IMR-90 (cell line): ENCODE data around the gene CD300LF. TPM values are rescaled to one million over a fixed set of nuclear protein-coding genes. Genes with fewer than 3 reads are reported as not detected.

Source experiments
- ATAC-seq: fragments of 200-7000 bp; cut with Tn5 transposase; 2 replicates; pipeline ENCODE4 v1.9.1; 2020; ENCODE audit warnings: low read depth, mild to moderate bottlenecking, moderate library complexity
- BruUV-seq: library from RNA; stranded (reverse); fragments of 400-500 nt; replicated peaks from 2 replicates; lab custom pipeline; 2021; lab: Mats Ljungman, UMichigan
- CTCF ChIA-PET: fragments of 300-600 bp; formaldehyde crosslinking; extraction: SDS; loops from one replicate; lab custom pipeline; 2021; ENCODE audit warnings: antibody characterized with exemption; lab: Yijun Ruan, JAX
- POLR2A ChIA-PET: fragments of 300-600 bp; sonication (Branson Sonifier 250); formaldehyde crosslinking; loops from one replicate; lab custom pipeline; 2022; ENCODE audit warnings: antibody characterized with exemption; ENCODE audit not compliant: unreplicated experiment; lab: Charles Lee
- DNase-seq: peaks from one replicate; pipeline ENCODE4 v3.0.0; 2013
- H2AFZ ChIP-seq: replicated peaks from 2 replicates; pipeline ENCODE3; 2013; ENCODE audit warnings: low read length, mild to moderate bottlenecking; ENCODE audit not compliant: poor library complexity
- H2AK5ac ChIP-seq: 2 replicates; pipeline ENCODE4 v1.6.1; 2013; ENCODE audit warnings: low read depth, low read length, inconsistent platforms
- H2AK9ac ChIP-seq: replicated peaks from 2 replicates; pipeline ENCODE3; 2013; ENCODE audit warnings: mild to moderate bottlenecking, low read depth, low read length, moderate library complexity; ENCODE audit not compliant: poor library complexity
- H2BK120ac ChIP-seq: 2 replicates; pipeline ENCODE4 v1.6.1; 2013; ENCODE audit warnings: low read depth, low read length, inconsistent platforms
- H2BK15ac ChIP-seq: 3 replicates; pipeline ENCODE4 v1.6.1; 2013; ENCODE audit warnings: low read depth, low read length, inconsistent platforms
- H2BK20ac ChIP-seq: 2 replicates; pipeline ENCODE4 v1.6.1; 2013; ENCODE audit warnings: low read depth, mild to moderate bottlenecking, inconsistent platforms, low read length, moderate library complexity
- H2BK5ac ChIP-seq: 2 replicates; pipeline ENCODE4 v1.6.1; 2013; ENCODE audit warnings: mild to moderate bottlenecking, low read depth, low read length, inconsistent platforms; ENCODE audit not compliant: poor library complexity, severe bottlenecking
- H3K14ac ChIP-seq: replicated peaks from 2 replicates; pipeline ENCODE4 v1.6.1; 2013; ENCODE audit warnings: low read depth, low read length, inconsistent platforms
- H3K18ac ChIP-seq: 2 replicates; pipeline ENCODE4 v1.6.1; 2013; ENCODE audit warnings: low read depth, low read length, control low read depth
- H3K23ac ChIP-seq: 2 replicates; pipeline ENCODE4 v1.6.1; 2013; ENCODE audit warnings: low read depth, low read length, inconsistent platforms
- H3K27ac ChIP-seq: 2 replicates; pipeline ENCODE4 v1.5.1; 2013; ENCODE audit warnings: mild to moderate bottlenecking, control low read depth, low read length; ENCODE audit not compliant: insufficient read depth
- H3K27me3 ChIP-seq: 2 replicates; pipeline ENCODE4 v1.6.1; 2013; ENCODE audit warnings: low read length; ENCODE audit not compliant: control insufficient read depth, insufficient read depth
- H3K36me3 ChIP-seq: 2 replicates; pipeline ENCODE4 v1.6.1; 2013; ENCODE audit warnings: low read length, mixed read lengths; ENCODE audit not compliant: control insufficient read depth, insufficient read depth
- H3K4ac ChIP-seq: 2 replicates; pipeline ENCODE4 v1.6.1; 2013; ENCODE audit warnings: low read depth, low read length, inconsistent platforms
- H3K4me1 ChIP-seq: 2 replicates; pipeline ENCODE4 v1.6.1; 2013; ENCODE audit warnings: low read length, mixed read lengths; ENCODE audit not compliant: control insufficient read depth, insufficient read depth
- H3K4me2 ChIP-seq: 2 replicates; pipeline ENCODE4 v1.6.1; 2013; ENCODE audit warnings: low read depth, mild to moderate bottlenecking, control low read depth, low read length, moderate library complexity
- H3K4me3 ChIP-seq: 2 replicates; pipeline ENCODE4 v1.5.1; 2013; ENCODE audit warnings: low read depth, mild to moderate bottlenecking, control low read depth, low read length, moderate library complexity; ENCODE audit not compliant: insufficient read depth
- H3K56ac ChIP-seq: 2 replicates; pipeline ENCODE4 v1.6.1; 2013; ENCODE audit warnings: low read length, inconsistent platforms; ENCODE audit not compliant: insufficient read depth; ENCODE audit errors: extremely low read depth
- H3K79me1 ChIP-seq, 2 experiments: 2 replicates each; pipeline ENCODE4 v1.6.1; 2013; ENCODE audit warnings: low read length in 2 of 2, inconsistent platforms in 1 of 2, low read depth in 1 of 2
- H3K9ac ChIP-seq: 2 replicates; pipeline ENCODE4 v1.6.1; 2013; ENCODE audit warnings: low read depth, low read length, control low read depth
- H3K9me1 ChIP-seq: 2 replicates; pipeline ENCODE4 v1.6.1; 2013; ENCODE audit warnings: low read length, inconsistent platforms; ENCODE audit not compliant: insufficient read depth
- H3K9me3 ChIP-seq: 2 replicates; pipeline ENCODE4 v1.6.1; 2013; ENCODE audit warnings: low read length; ENCODE audit not compliant: control insufficient read depth, insufficient read depth
- H4K20me1 ChIP-seq: 2 replicates; pipeline ENCODE4 v1.6.1; 2013; ENCODE audit warnings: low read length, inconsistent platforms; ENCODE audit not compliant: insufficient read depth
- H4K5ac ChIP-seq: 2 replicates; pipeline ENCODE4 v1.6.1; 2013; ENCODE audit warnings: mild to moderate bottlenecking, low read depth, low read length, control low read depth
- H4K8ac ChIP-seq, 2 experiments: 2 replicates each; pipeline ENCODE4 v1.6.1; 2013; ENCODE audit warnings: low read depth in 2 of 2, low read length in 2 of 2, control low read depth in 1 of 2, inconsistent platforms in 1 of 2
- H4K91ac ChIP-seq: 2 replicates; pipeline ENCODE4 v1.6.1; 2013; ENCODE audit warnings: low read depth, low read length, inconsistent platforms; ENCODE audit not compliant: insufficient read depth
- FOS ChIP-seq: fragments of 150-350 bp; IDR thresholded peaks from 2 replicates; pipeline ENCODE4 v1.6.1; 2016; ENCODE audit warnings: low read depth, low read length
- MXI1 ChIP-seq: IDR thresholded peaks from 2 replicates; pipeline ENCODE4 v1.6.1; 2012; ENCODE audit warnings: low read depth, mild to moderate bottlenecking, low read length, moderate library complexity, borderline replicate concordance
- USF2 ChIP-seq: fragments of 150-350 bp; IDR thresholded peaks from 2 replicates; pipeline ENCODE4 v1.6.1; 2017; ENCODE audit warnings: mild to moderate bottlenecking, antibody characterized with exemption, low read length, low read depth
- WGBS, 2 experiments: methylation state at CpG; one replicate each; pipeline versions ENCODE4 v1.1.5 to v1.1.7; 2013; ENCODE audit warnings: missing lambda C conversion rate in 2 of 2; ENCODE audit not compliant: insufficient read length in 1 of 2; ENCODE audit errors: extremely low coverage in 2 of 2; 5-methylcytosine and 5-hydroxymethylcytosine counted together
- dilution Hi-C: fragments of 300-500 bp; cut with HindIII; formaldehyde crosslinking; loops from one replicate; pipeline ENCODE4 v1.14.3; 2018; ENCODE audit warnings: low sequenced_read_pairs; ENCODE audit not compliant: unreplicated experiment
- in situ Hi-C: fragments of 300-500 bp; cut with MboI; formaldehyde crosslinking; loops from 3 replicates; pipeline ENCODE4 v1.14.3; 2019; ENCODE audit warnings: low sequenced_read_pairs, inconsistent platforms, mixed read lengths
- intact Hi-C: fragments of 100-400 bp; cut with micrococcal nuclease; formaldehyde crosslinking; loops from 2 replicates; pipeline ENCODE4 v1.10.0; 2022
- polyA plus RNA-seq, 3 experiments: library from polyadenylated mRNA; depleted of rRNA; stranded (reverse); fragments of >200 nt; gene quantifications; 2 replicates each; pipeline ENCODE4 v1.2.3, GENCODE V29; 2012; ENCODE audit warnings: low replicate concordance in 1 of 3
- total RNA-seq: library from RNA; depleted of rRNA; stranded (reverse); fragments of >200 nt; gene quantifications from 2 replicates; pipeline ENCODE4 v1.2.3, GENCODE V29; 2012

The CD300LF gene
- total and polyA plus RNA-seq, 2 of the 4 experiments (the other 2 are of a cell fraction) = not detected

GRCh38 chr17:74715144-74715543 lies 2.4 kb upstream of the CD300LF start:
- Histone ChIP-seq H3K4me2 (no peak overlapping the region), H3K79me1 (no peaks in the 10 kb centered on the region), H3K9me1 (no peaks in the 10 kb centered on the region), H3K14ac (no peak overlapping the region), H3K9ac (no peak overlapping the region), H3K9me3 (no peaks in the 10 kb centered on the region), H2AK9ac (no peak overlapping the region), H4K91ac (no peak overlapping the region), H2BK5ac (no peak overlapping the region), H3K4me1 (no peaks in the 10 kb centered on the region), H3K36me3 (no peaks in the 10 kb centered on the region), H3K27ac (no peak overlapping the region), H3K23ac (no peak overlapping the region), H3K27me3 (peaks cover 3% of the 10 kb centered on the region), H2BK120ac (no peak overlapping the region), H2BK15ac (no peak overlapping the region), H3K56ac (no peak overlapping the region), H4K5ac (no peak overlapping the region), H2AFZ (no peak overlapping the region), H2BK20ac (no peak overlapping the region), H4K8ac (no peak overlapping the region), H3K4ac (no peak overlapping the region), H4K20me1 (no peaks in the 10 kb centered on the region), H3K18ac (no peak overlapping the region), H3K4me3 (no peak overlapping the region), H2AK5ac (no peak overlapping the region)
- ChIA-PET CTCF (no interaction called here), POLR2A (no interaction called here)
- no peak; the same call in none of the 2 replicates for ATAC-seq
- in situ Hi-C loops = no loop called here
- DNase-seq = no peak
- no peak for TF ChIP-seq USF2
- TF ChIP-seq FOS = no peak
- TF ChIP-seq MXI1 = no peak
- 0% methylated on average over 1 of the region's 4 CpGs; no CpG with 5 or more reads in 1 of the 2 experiments for WGBS, 2 experiments
- dilution Hi-C loops = no loop called here
- BruUV-seq = no TSS peak
- intact Hi-C loops = no loop called here
